HG03565 (cell line): ENCODE results near the gene DPF1.

Experiments
- ATAC-seq: cut with Tn5 transposase; IDR thresholded peaks from one replicate; pipeline ENCODE4 v1.9.1; 2021; ENCODE audit warnings: mild to moderate bottlenecking, moderate library complexity; ENCODE audit not compliant: unreplicated experiment

DPF1 gene

DNA sequence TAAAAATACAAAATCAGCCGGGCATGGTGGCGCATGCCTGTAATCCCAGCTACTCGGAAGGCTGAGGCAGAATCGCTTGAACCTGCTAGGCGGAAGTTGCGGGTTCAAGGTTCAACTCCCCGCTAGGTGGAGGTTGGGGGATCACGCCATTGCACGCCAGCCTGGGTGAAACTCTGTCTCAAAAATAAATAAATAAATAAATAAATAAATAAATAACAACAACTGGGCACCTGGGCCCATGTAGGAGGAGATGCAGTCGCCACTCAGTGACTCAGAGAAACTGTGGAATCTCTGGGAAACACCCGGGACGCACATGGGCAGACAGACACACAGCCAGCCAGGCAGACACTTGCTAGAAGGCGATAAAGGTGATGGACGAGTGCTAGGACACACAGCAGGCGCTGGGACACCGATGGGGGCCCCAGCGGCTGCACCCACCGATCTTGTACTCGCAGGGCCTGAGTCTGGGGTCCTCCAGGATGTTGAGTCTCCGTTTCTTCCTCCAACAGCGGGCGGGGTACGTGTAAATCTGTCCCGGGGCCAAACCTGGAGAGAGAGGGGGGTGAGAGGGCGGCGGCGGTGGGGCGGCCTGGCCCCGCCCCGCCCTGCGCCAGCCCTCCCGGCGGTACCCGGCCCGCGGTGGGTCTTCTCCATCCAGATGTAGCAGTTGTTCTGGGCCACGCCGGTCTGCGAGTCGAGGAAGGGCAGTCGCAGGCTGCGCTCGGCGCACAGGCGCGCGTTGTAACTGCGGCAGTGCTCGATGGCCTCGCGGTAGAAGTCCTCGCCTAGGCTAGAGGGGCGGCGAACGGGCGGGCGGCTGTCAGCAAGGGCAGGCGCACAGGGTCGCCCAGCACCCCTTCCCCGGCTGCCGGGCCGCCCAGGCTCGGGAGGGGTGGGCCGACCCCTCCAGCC, 1.8 kb downstream of the DPF1 start:
- ATAC-seq, result no peak

GRCh38 chr19:38221421-38221820, 2.6 kb downstream of the DPF1 start:
- ATAC-seq, result no peak

- ATAC-seq, result no peak
Measured at GRCh38 chr19:38219221-38219620, 4.8 kb downstream of the DPF1 start.

DNA sequence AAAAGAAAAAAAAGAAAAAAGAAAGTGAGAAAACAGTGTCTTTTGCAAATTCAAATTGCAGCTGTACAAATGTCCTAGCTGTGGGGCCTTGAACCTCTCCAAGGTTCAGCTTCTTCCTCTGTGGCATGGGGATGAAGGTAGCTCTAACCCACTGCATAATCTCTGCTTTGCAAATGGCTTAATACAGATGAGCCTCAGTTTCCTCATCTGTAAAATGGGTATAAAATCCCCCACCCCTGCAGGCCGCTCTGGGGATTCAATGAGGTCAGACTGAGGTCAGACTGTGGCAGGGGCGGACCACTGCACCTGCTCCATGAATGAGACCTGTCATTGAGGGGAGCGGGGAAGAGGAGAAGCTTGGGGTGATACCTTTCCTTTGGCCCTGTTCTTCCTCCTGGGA, 5.8 kb downstream of the DPF1 start:
- no peak for ATAC-seq

- no peak for ATAC-seq
Measured at GRCh38 chr19:38216785-38217641, 7.0 kb downstream of the DPF1 start.

GRCh38 chr19:38213911-38214625, 10.0 kb downstream of the DPF1 start:
- ATAC-seq, result no peak

- ATAC-seq, result no peak
Measured at GRCh38 chr19:38213469-38213868, 10.6 kb downstream of the DPF1 start.

DNA sequence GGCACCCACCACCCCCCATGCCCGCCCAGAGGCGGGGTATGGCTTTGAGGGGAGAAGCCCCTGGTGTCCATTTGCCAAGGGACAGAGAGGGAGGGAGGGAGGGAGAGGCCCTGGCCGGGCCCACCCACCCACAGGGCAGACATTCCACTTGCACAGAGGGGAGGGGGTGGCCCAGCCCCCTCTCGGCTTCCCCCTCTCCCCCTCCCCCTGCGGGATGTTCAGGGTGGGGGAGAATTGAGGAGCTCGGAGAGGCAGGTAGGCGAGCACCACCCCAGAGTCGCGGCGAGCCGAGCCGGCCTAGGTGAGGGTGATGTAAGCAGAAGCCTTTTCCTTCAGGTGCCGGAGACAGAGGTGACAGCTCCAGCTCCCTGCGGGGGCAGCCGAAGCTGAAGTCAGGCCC, 12.3 kb downstream of the DPF1 start:
- no peak for ATAC-seq

GRCh38 chr19:38211151-38211591, 12.9 kb downstream of the DPF1 start:
- ATAC-seq, result no peak

- no peak for ATAC-seq
Measured at GRCh38 chr19:38210458-38210987, 13.5 kb downstream of the DPF1 start.

GRCh38 chr19:38209671-38210457, 14.2 kb downstream of the DPF1 start:
- ATAC-seq, result no peak

DNA sequence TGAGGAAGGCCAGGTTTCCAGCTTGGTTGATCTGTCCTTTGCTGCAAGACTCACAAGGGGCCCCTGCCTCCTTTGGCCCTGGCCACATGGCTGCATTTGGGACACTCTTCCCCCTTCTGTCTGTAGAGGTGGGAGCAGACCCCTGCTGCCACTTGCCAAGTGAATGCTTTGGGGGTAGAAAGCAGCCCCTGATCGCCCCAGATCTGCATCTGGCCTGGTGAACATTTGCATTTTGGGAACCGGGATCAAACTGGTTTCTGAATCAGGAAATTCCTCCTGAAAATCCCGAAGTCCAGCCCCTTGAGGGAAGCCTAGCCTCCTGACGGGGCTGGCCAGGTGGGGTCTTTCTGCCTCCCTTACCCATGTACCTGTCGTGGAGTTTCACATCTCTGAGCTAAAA, 14.9 kb downstream of the DPF1 start:
- no peak for ATAC-seq

DNA sequence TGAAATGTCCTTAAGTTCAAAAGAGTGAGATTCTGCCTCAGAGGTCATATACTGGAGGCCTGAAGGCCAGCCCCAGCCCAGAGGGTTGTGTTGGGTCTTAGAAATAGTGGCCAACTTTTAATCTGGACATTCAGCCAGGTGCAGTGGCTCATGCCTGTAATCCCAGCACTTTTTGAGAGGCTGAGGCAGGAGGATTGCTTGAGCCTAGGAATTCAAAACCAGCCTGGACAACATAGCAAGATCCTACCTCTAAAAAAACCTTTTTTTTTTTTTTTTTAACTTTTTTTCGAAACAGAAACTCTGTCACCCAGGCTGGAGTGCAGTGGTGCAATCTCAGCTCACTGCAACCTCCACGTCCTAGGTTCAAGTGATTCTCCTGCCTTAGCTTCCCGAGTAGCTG, 15.5 kb downstream of the DPF1 start:
- ATAC-seq, result no peak

DNA sequence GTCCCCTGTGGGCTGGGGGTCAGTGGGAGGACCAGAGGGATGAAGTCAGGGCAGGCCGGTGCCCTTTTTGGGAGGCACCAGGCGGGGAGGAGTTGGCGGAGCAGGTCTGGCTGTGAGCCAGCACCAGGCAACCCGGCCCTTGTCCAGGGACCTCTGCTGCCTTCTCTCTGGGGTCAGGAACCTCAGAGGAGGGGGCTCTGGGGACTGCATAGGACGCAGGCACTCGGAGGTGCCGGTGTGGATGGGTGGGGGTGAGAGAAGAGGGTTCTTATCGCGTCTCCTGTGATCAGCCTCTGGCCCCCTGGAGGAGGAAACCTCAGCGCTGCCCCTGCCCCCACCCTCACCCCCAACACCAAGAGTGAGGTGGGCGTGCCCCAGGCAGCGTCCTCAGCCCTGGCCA, 16.5 kb downstream of the DPF1 start:
- ATAC-seq, result no peak

DNA sequence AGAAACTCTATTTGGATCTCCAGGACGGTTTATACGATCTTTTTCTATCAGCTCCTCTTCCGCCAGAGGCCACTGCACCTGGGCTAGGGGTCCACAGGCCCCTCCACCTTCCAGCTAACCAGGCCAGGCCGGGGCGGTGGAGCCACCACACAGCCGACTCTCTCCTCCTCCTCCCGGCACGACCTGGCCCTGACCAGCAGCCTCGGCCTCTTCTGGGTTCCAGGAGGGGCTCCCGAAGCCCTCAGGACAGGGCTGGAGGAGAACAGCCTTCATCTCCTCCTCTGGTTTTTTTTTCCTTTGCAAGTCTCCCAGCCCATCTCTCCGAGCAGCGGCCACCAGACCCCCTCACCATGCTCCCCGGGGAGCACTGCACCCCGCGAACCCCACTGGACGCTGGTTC, 17.1 kb downstream of the DPF1 start:
- ATAC-seq, result no peak

DNA sequence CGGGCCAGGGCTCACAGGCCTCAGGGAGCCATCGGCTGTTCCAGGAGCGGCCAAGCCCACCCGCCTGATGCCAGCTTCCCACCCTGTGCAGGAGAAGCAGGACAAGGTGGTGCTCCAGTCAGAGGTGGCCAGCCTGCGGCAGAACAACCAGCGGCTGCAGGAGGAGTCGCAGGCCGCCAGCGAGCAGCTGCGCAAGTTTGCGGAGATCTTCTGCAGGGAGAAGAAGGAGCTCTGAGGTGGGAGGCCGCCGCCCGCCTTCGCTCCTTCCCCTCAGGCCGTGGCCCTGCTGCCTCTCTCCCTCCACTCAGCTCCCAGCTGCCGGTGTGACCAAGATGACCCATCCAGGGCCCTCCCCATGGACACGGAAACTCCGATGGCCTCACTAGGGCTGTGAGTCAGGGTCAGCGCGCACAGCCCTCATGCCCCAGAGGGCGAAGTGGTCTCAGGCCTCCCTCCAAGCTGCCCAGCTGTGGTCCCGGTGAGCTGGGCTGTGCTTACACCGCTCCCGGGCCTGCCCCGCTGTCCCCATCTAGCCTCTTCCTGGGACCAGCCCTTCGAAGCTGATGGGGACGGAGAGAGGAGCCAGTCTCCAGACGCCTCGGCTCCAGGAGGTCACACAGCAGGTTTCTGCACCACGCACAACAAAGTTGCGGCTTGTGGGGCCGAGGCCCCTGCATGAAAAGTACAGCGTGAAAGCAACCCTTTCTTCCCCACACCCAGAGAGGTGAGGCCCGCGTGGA, 17.8 kb downstream of the DPF1 start:
- no peak for ATAC-seq

GRCh38 chr19:38204728-38205127, 19.3 kb downstream of the DPF1 start:
- ATAC-seq, result no peak

- no peak for ATAC-seq
Measured at GRCh38 chr19:38204096-38204495, 19.9 kb downstream of the DPF1 start.

DNA sequence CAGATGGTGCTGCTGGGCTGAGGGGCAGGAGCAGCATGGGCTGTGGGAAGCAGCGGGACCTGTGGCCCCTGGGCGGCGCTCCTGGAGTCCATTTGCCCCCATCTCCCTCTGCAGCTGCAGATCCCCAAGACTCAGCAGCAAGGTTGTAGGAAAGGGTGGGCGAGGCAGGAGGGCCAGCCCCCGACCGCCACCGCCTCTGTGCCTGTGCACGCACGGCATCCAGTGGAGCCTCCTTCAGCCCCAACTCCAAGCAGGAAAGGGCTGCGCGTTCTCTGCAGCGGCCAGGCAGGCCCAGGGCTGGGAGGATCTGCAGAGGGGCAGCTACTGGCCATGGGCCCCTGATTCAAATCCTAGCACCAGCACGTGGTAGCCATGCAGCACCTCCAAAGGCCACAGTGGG, 20.8 kb downstream of the DPF1 start:
- no peak for ATAC-seq

DNA sequence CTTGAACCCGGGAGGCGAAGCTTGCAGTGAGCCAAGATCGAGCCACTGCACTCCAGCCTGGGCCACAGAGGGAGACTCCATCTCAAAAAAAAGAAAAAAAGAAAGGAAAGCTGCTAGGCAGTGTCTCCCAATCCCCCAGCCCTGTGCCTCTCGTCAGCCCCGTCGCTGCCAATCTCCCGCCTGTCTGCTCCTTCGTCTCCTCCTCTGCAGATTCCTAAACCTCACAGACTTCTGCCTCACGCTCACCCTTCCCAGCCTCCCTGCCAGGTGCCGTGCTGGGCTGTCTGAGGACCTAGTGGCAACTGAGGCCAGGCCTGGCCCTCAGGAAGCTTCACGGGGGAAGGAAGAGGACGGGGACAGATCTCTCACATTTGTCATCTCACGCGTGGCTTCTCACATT, 21.5 kb downstream of the DPF1 start:
- ATAC-seq, result no peak
